GM18951 (cell line): ENCODE results near the gene COIL.

Experiments used
- POLR2A ChIP-seq: IDR thresholded peaks from 4 replicates; pipeline ENCODE4 v1.6.1; 2011; ENCODE audit warnings: mild to moderate bottlenecking; ENCODE audit not compliant: insufficient read length, insufficient read depth; ENCODE audit errors: extremely low read depth
- in situ Hi-C: fragments of 300-500 bp; cut with MboI; formaldehyde crosslinking; loops from one replicate; pipeline ENCODE4 v1.12.0; 2022; ENCODE audit warnings: low sequenced_read_pairs, mixed read lengths, inconsistent platforms; ENCODE audit not compliant: unreplicated experiment

Gene COIL

GRCh38 chr17:56902348-56902747, 58.5 kb downstream of the COIL start:
- no peak for TF ChIP-seq POLR2A
- in situ Hi-C loops = no loop called here

- no peak for TF ChIP-seq POLR2A
- in situ Hi-C loops = no loop called here
Measured at GRCh38 chr17:56899403-56899802, 61.4 kb downstream of the COIL start.

GRCh38 chr17:56898874-56899273, 62.0 kb downstream of the COIL start:
- in situ Hi-C loops = no loop called here
- TF ChIP-seq POLR2A = no peak

GRCh38 chr17:56897646-56898424, 63.0 kb downstream of the COIL start:
- in situ Hi-C loops = no loop called here
- no peak for TF ChIP-seq POLR2A

- TF ChIP-seq POLR2A = no peak
Measured at GRCh38 chr17:56896968-56897359, 63.9 kb downstream of the COIL start.

GRCh38 chr17:56896217-56896967, 64.5 kb downstream of the COIL start:
- no peak for TF ChIP-seq POLR2A
- in situ Hi-C loops = no loop called here

More at GRCh38 chr17:56896968-56897359, 63.9 kb downstream of the COIL start:
- in situ Hi-C loops = no loop called here

- TF ChIP-seq POLR2A = no peak
- in situ Hi-C loops = no loop called here
Measured at GRCh38 chr17:56894859-56895455, 65.9 kb downstream of the COIL start.

GRCh38 chr17:56893503-56893902, 67.3 kb downstream of the COIL start:
- no peak for TF ChIP-seq POLR2A
- in situ Hi-C loops = no loop called here

- no peak for TF ChIP-seq POLR2A
- in situ Hi-C loops = no loop called here
Measured at GRCh38 chr17:56892333-56892732, 68.5 kb downstream of the COIL start.

- in situ Hi-C loops = no loop called here
- TF ChIP-seq POLR2A = no peak
Measured at GRCh38 chr17:56891751-56892150, 69.1 kb downstream of the COIL start.

- in situ Hi-C loops = no loop called here
- no peak for TF ChIP-seq POLR2A
Measured at GRCh38 chr17:56890906-56891674, 69.8 kb downstream of the COIL start.

GRCh38 chr17:56890390-56890789, 70.5 kb downstream of the COIL start:
- no peak for TF ChIP-seq POLR2A
- in situ Hi-C loops = no loop called here
